ENCODE data around the gene UPK2.

The UPK2 gene

GRCh38 chr11:118914987-118915386 is 41.1 kb upstream of the UPK2 start:
- peak overlapping the region; percentile 94 to 97 for H3K27ac Mint-ChIP-seq
- peak overlapping the region; percentile 84 to 97 for H3K4me3 Mint-ChIP-seq
- DNase-seq = no peak
- H3K9me3 Mint-ChIP-seq = no peaks in the 10 kb centered on the region
- peaks cover 97% of the 10 kb centered on the region for H3K4me1 Mint-ChIP-seq
- no peak for ATAC-seq
- no peaks in the 10 kb centered on the region for H3K27me3 Mint-ChIP-seq

DNA sequence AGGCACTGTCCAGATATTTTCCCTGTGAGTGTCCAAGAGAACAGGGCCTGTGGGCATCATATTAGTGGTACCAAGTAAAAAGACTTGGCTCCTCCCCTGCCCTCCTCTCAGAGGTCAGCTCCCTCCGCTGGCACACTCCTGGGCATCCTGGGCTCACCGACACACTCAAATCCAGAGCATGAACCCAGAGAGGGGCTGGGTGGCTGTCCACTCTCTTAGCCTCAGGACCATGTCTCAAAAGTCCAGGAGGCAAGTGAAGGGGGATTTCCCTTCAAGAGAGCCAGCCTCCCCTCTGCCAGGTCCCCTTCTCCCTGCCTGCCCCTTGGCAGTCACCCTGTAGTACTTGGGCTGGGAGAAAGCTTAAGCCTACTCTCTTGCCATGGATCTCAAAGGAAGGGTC is 40.7 kb upstream of the UPK2 start:
- Mint-ChIP-seq H3K4me3 (peak overlapping the region; percentile 84 to 97), H3K27me3 (no peaks in the 10 kb centered on the region), H3K27ac (peak overlapping the region; percentile 80 to 94), H3K9me3 (no peaks in the 10 kb centered on the region), H3K4me1 (peaks cover 100% of the 10 kb centered on the region)
- ATAC-seq (no peak), DNase-seq (peak in 1 of 2 donors; percentile 10)

DNA sequence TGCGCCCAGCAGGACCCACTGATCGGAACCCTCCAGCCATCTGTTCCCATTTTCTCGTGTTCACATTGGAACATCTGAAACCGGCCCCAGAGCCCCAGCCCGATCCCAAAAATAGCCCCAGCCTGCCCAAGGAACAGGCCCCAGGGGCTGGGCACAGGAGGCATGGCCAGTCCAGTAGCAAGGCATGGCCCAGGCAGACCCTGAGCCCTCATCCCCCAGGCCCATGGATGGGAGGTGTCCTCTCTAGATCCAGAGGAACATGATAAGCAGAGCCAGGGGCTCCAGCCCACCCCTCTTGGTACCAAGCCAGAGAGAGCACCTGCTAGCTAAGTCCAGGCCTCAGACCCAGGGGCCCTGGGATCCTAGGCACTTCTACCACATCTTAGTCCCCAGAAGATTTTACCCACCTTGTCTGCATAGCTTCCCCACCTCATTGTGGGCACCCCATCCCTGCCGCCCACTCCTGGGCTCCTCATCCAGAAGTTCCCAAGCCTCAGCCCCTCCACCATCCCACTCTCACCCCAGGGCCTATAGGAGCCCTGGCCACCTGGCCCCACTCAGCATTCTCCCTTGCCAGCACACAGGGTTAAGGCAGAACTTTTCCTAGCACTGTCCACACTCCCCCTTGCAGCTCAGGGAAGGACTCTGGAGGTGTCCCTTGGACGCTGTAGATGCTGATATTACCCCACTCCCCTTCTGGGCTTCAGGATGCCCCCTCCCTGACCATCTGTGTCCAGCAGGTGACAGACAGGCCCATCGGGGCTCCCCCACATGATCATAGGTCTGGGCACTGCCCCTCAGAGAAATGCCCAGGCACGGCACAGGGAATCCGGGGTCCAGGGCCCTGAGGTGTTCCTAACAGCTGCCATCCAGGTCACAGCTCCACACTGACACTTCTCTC is 39.9 kb upstream of the UPK2 start:
- peaks cover 100% of the 10 kb centered on the region for H3K4me1 Mint-ChIP-seq
- no peaks in the 10 kb centered on the region for H3K9me3 Mint-ChIP-seq
- peak overlapping the region; percentile 97 to 98 for H3K27ac Mint-ChIP-seq
- ATAC-seq (no peak), DNase-seq (no peak)
- H3K27me3 Mint-ChIP-seq = no peaks in the 10 kb centered on the region
- peak overlapping the region; percentile 84 to 89 for H3K4me3 Mint-ChIP-seq

DNA sequence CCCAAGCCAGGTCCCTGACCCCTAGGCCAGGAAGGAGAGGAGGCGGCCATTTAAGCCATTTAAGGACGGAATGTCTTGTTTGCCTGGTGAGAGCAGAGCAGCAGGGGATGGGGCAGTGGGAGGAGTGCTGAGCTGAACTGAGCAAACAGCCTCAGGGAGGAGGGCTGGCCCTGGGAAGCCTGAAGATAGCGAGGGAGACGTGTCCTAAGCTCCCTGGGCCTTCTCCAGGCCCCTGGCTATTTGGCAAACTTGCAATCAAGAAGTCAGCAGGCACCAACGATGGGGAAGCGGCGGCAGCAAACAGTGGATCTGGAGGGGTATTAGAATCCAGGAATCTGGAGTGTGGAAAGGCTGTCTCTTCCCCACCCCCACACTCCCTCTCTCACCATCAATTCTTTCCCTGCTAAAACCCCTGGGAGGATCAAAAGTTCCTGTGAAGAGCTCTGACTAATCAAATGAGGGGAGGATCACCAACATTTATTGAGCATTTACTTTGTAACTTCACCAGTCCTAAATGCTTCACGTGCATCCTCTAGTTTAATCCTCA is 39.2 kb upstream of the UPK2 start:
- no peak for ATAC-seq
- DNase-seq = peak in 1 of 2 donors; percentile 13
- Mint-ChIP-seq H3K9me3 (no peaks in the 10 kb centered on the region), H3K4me3 (peak overlapping the region; percentile 84 to 89), H3K27me3 (no peaks in the 10 kb centered on the region), H3K4me1 (peaks cover 100% of the 10 kb centered on the region), H3K27ac (peak overlapping the region; percentile 97 to 98)

- Mint-ChIP-seq H3K4me1 (peaks cover 100% of the 10 kb centered on the region), H3K4me3 (peak overlapping the region; percentile 84 to 89), H3K27me3 (no peaks in the 10 kb centered on the region), H3K27ac (peak overlapping the region; percentile 97 to 98), H3K9me3 (no peaks in the 10 kb centered on the region)
- ATAC-seq = peak; percentile 63
- peak; percentile 56 to 83 for DNase-seq
Observed at GRCh38 chr11:118917481-118918127, 38.5 kb upstream of the UPK2 start.

- peaks cover 100% of the 10 kb centered on the region for H3K4me1 Mint-ChIP-seq
- H3K27ac Mint-ChIP-seq = peak overlapping the region; percentile 97 to 98
- H3K9me3 Mint-ChIP-seq = no peaks in the 10 kb centered on the region
- ATAC-seq (peak; percentile 41), DNase-seq (peak; percentile 48 to 70)
- no peaks in the 10 kb centered on the region for H3K27me3 Mint-ChIP-seq
- H3K4me3 Mint-ChIP-seq = peak overlapping the region; percentile 84 to 89
Observed at GRCh38 chr11:118918128-118918685, 37.9 kb upstream of the UPK2 start.

DNA sequence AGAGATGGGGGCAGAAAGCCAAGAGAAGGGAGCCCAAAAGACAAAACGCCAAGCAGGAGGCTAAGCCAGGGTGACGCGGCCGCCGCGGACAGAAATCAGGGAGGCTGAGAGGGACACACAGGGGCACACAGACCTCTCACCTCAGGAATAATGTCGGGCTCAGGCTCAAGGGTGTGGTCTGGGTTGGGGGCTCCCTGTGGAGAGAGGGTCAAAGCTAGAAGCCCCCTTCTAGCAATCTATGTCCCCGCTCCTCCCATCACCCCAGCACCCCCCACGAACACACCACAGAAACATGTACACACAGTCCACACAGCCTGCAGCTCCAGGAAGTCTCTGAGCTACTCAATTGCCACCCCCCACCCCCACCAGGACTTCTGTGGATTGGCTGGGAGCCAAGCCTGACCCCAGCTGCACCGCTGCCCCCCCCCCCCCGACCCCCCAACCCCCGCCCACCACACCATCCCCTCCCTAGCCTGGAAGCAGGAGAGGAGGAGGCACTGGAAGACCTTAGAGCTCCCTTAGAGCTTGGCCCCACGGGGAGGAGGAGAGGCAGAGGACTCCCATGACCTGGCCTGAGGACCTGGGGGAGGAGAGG is 37.3 kb upstream of the UPK2 start:
- DNase-seq = peak in 1 of 2 donors; percentile 23
- Mint-ChIP-seq H3K27ac (peak overlapping the region; percentile 96 to 97), H3K9me3 (no peaks in the 10 kb centered on the region), H3K27me3 (no peaks in the 10 kb centered on the region), H3K4me1 (peaks cover 100% of the 10 kb centered on the region), H3K4me3 (peak overlapping the region; percentile 84 to 89)
- no peak for ATAC-seq

GRCh38 chr11:118921121-118921928 is 34.8 kb upstream of the UPK2 start:
- ATAC-seq = no peak
- DNase-seq = peak in 1 of 2 donors; percentile 19
- Mint-ChIP-seq H3K27me3 (no peaks in the 10 kb centered on the region), H3K4me1 (peaks cover 87% of the 10 kb centered on the region), H3K9me3 (no peaks in the 10 kb centered on the region), H3K27ac (peak overlapping the region; percentile 85 to 91), H3K4me3 (peak overlapping the region; percentile 84 to 89)

DNA sequence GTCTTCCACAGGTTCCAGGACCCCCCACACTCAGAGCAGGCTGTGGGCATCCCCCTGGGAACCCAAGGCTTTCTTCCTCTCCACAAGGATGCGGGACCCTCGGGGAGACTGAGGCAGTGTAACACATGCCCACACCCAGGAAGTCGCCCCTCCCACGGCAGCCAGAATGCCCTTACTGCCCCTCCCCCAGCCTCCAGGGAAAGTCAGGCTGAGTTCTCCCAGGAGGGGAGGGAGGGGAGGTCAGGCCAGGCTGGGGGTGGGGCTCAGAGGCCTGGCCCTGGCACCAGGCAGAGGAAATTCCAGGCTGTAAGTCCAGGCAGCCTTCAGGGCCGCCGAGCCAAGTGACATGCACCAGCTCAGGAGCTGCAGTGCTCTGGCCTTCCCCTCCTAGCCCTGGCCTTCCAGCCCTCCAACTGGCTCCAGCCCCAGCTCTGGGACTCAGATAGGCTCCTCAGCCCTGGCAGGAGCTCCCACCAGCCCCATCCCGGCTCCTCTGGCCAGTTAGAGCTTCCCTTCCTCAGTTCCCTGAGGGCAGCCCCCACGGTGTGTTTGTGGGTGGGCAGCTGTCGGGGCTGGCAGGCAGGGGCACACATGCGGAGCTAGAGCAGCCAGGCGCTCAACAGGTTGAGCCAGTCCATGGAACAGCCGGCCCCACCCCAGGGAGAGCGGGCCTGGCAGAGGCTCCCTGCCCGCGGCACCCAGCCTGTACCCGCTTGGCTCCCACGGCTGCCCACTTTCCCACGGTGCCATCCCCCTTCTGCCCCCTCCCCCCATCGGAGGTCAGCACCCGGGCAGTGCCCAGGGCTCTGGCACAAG is 34.0 kb upstream of the UPK2 start:
- Mint-ChIP-seq H3K4me3 (peak overlapping the region; percentile 84 to 89), H3K9me3 (no peaks in the 10 kb centered on the region), H3K27me3 (no peaks in the 10 kb centered on the region), H3K4me1 (peaks cover 87% of the 10 kb centered on the region), H3K27ac (peak overlapping the region in 1 of 2 donors; percentile 91)
- DNase-seq (peak in 1 of 2 donors; percentile 14), ATAC-seq (no peak)

DNA sequence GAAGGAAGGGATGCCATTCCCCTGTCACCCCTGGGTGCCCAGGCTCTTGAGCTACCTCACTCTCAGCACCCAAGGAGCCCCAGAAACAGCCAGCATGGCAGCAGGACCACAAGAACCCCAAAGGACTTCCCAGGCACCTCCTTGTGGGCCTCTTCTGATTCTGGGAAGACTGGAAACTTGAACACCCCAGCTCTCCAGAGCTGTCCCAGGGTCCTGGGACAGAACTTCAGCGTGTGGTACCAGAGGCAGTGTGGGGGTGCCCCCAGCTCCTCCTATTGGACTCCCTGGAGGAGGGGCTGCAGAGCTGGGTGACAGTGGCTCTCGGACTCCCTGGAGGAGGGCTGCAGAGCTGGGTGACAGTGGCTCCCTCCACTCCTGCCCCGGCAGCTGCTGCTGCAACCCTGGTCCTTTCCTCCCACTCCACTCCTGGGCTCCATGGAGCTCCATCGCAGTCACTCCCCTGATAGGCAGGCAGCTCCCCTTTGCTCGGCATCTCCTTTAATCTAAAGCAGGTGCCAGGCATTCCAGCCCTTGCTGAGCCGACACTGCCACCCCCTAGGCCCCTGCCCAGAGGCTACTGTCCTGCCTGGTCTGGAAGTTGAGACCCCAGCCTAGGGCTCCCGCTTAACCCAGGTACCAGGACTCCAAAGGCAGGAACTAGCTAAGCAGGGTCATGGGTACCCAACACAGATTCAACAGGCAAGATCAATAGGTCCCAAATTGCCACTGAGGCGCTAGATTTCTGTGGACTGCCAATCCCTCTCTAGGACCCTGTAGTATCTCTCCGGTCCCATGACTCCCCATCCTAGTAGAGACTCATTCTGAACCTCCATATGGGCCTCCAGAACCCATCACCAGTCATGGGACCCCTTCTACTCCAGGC is 33.1 kb upstream of the UPK2 start:
- Mint-ChIP-seq H3K9me3 (no peaks in the 10 kb centered on the region), H3K27ac (peak overlapping the region; percentile 66 to 71)
- no peak for ATAC-seq

DNA sequence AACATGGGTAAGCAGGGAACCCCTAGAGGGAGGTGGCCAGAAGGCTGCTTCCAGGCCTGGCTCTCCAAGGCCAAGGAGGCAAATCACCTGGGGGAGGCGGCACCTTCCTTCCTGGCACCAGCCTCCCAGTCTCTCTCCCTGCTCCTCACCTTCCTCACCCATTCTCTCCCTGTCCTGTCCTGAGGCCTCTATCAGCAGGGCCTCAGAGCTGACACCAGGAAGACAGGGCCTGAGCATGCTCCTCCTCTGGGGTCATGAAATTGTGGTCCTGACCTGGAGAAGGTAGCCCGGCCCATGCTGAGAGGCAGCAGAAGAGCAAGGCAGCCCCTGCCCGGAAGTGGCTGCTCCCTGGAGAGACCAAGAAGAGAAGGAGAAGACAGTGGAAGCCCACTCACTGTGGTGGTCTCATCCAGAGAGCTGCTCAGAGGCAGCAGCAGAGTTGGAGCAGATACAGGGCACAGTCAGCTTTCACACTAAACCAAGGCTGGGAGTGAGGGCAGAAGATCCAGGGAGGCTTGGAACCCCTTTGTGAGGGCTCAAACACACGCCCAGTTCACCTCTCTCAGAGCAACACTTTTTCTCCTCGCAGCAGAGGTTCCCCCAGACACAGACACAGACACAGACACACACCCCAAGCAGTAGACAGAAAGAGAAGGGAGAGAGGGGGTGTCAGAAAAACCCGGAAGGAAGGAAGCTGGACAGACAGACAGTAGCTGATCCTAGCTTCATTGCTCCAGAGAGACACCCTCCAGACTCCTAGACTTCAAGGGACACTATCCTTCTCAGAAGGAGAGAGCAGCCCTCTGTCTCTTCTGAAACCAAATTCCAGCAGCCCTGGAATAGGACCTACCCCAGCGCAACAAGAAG is 32.1 kb upstream of the UPK2 start:
- DNase-seq = no peak

More for the DNA sequence above, 33.1 kb upstream of the UPK2 start:
- H3K4me1 Mint-ChIP-seq = peaks cover 87% of the 10 kb centered on the region
- DNase-seq = peak in 1 of 2 donors; percentile 21
- no peaks in the 10 kb centered on the region for H3K27me3 Mint-ChIP-seq
- H3K4me3 Mint-ChIP-seq = peak overlapping the region; percentile 84 to 89

More for the DNA sequence above, 32.1 kb upstream of the UPK2 start:
- Mint-ChIP-seq H3K9me3 (no peaks in the 10 kb centered on the region), H3K4me3 (peak overlapping the region; percentile 84 to 89), H3K4me1 (peaks cover 82% of the 10 kb centered on the region), H3K27me3 (no peaks in the 10 kb centered on the region), H3K27ac (peak overlapping the region; percentile 73 to 93)
- ATAC-seq = no peak

Measured in stimulated activated naive CD8-positive, alpha-beta T cell treated with anti-CD3 and anti-CD28 coated beads, Interleukin-15, amount 100 ng/mL, for 72 hours (primary cell).